ENCODE data around the gene ZNF618. TPM values are rescaled to one million over a fixed set of nuclear protein-coding genes. Genes with fewer than 3 reads are reported as not detected.

The ZNF618 gene
- total RNA-seq, 2 donors from 2014 or later, result 4.6 to 11.3 TPM

- no peak for DNase-seq (ENCODE audit: low spot score)
- no peak overlapping the region for H3K27ac ChIP-seq
- no peak for TF ChIP-seq POLR2A (IDR thresholded peaks at IDR 0.05)
- no peak for TF ChIP-seq POLR2AphosphoS5 (IDR thresholded peaks at IDR 0.05)
- TF ChIP-seq CTCF (IDR thresholded peaks at IDR 0.05), result no peak
- intact Hi-C loops (cut with DNase I), result no loop called here
- no peak overlapping the region for H3K4me3 ChIP-seq
- no peaks in the 10 kb centered on the region for H3K4me1 ChIP-seq (replicated peaks)
- H3K27me3 ChIP-seq (replicated peaks; ENCODE audit: insufficient read depth), result no peaks in the 10 kb centered on the region
- no peaks in the 10 kb centered on the region for H3K9me3 ChIP-seq
- no peaks in the 10 kb centered on the region for H3K36me3 ChIP-seq
These were observed 226.4 kb downstream of the ZNF618 start for GRCh38 chr9:114102484-114102883.

- WGBS, result 34% methylated on average over 5 of the region's 5 CpGs
- TF ChIP-seq POLR2AphosphoS5 (IDR thresholded peaks at IDR 0.05) (no peak), CTCF (IDR thresholded peaks at IDR 0.05) (no peak), POLR2A (IDR thresholded peaks at IDR 0.05) (no peak)
- intact Hi-C loops (cut with DNase I), result loop anchor here (5.0 kb wide), 2 partner anchors 47 to 162 kb away; no protein-coding TSS in a partner anchor
These were observed 229.1 kb downstream of the ZNF618 start for GRCh38 chr9:114105236-114105635.

More at GRCh38 chr9:114105236-114105635, 229.1 kb downstream of the ZNF618 start:
- Histone ChIP-seq H3K9me3 (no peaks in the 10 kb centered on the region), H3K27me3 (replicated peaks; ENCODE audit: insufficient read depth) (no peaks in the 10 kb centered on the region), H3K4me1 (replicated peaks) (no peaks in the 10 kb centered on the region), H3K27ac (no peak overlapping the region), H3K4me3 (no peak overlapping the region), H3K36me3 (no peaks in the 10 kb centered on the region)
- no peak for DNase-seq (ENCODE audit: low spot score)

Other genes starting within 250 kb of the ZNF618 start
- 1 to 10 TPM in 1 of 2 donors, under 1 TPM in 1; 0.23 to 1.5 TPM for gene AMBP, start 202.0 kb downstream of the ZNF618 start, total RNA-seq
- gene KIF12, start 223.0 kb downstream of the ZNF618 start, total RNA-seq, result 10 to 100 TPM in 1 of 2 donors, 1 to 10 TPM in 1; 8.4 to 21.5 TPM

Measured in prostate gland (tissue), 2 donors.